ENCODE data around the gene UCK2. TPM values are rescaled to one million over a fixed set of nuclear protein-coding genes. Genes with fewer than 3 reads are reported as not detected.

The UCK2 gene
- total and polyA plus RNA-seq, 4 donors = 9.6 to 22.0 (median 14.1) TPM

GRCh38 chr1:165879946-165880345 is 52.5 kb downstream of the UCK2 start:
- peaks cover 0 to 9% (median 8%) of the 10 kb centered on the region in 5 donors for H3K4me1 ChIP-seq (ENCODE audit: control insufficient read depth in 5 of 5, insufficient read depth in 5 of 5, low read length in 5 of 5)

DNA sequence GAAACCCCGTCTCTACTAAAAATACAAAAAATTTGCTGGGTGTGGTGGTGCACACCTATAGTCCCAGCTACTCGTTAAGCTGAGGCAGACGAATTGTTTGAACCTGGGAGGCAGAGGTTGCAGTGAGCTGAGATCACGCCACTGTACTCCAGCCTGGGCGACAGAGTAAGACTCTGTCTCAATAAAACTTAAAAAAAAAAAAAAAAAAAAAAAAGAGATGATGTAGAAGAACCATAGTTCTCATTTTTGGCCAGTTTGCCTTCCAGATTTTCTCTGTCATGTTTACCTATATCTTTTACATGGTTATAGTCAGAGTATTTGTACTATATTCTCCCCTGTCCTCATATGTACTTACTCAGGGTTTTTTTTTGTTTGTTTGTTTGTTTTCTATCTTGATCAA is 53.6 kb downstream of the UCK2 start:
- H3K36me3 ChIP-seq (ENCODE audit: control insufficient read depth in 4 of 4, insufficient read depth in 4 of 4, low read length in 4 of 4) = no peaks in the 10 kb centered on the region
- TF ChIP-seq, protein P1, sequence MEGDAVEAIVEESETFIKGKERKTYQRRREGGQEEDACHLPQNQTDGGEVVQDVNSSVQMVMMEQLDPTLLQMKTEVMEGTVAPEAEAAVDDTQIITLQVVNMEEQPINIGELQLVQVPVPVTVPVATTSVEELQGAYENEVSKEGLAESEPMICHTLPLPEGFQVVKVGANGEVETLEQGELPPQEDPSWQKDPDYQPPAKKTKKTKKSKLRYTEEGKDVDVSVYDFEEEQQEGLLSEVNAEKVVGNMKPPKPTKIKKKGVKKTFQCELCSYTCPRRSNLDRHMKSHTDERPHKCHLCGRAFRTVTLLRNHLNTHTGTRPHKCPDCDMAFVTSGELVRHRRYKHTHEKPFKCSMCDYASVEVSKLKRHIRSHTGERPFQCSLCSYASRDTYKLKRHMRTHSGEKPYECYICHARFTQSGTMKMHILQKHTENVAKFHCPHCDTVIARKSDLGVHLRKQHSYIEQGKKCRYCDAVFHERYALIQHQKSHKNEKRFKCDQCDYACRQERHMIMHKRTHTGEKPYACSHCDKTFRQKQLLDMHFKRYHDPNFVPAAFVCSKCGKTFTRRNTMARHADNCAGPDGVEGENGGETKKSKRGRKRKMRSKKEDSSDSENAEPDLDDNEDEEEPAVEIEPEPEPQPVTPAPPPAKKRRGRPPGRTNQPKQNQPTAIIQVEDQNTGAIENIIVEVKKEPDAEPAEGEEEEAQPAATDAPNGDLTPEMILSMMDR (IDR thresholded peaks at IDR 0.05; ENCODE audit: control extremely low read depth, extremely low read depth) = no peak
- no peaks in the 10 kb centered on the region for H3K27me3 ChIP-seq (ENCODE audit: control insufficient read depth in 3 of 3, insufficient read depth in 3 of 3, low read length in 2 of 3)
- H3K27ac ChIP-seq (ENCODE audit: low read depth in 1 of 2, low read length in 1 of 2) = no peak overlapping the region
- H3K4me1 ChIP-seq (ENCODE audit: control insufficient read depth in 5 of 5, insufficient read depth in 5 of 5, low read length in 5 of 5) = peaks cover 0 to 14% (median 8%) of the 10 kb centered on the region in 5 donors
- H3K9ac ChIP-seq (ENCODE audit: insufficient read depth in 1 of 2, low read length in 2 of 2) = no peak overlapping the region
- DNase-seq = no peak
- H3K9me3 ChIP-seq (ENCODE audit: control insufficient read depth in 4 of 4, insufficient read depth in 3 of 4, low read length in 3 of 4) = peaks cover 0 to 5% (median 0%) of the 10 kb centered on the region in 4 donors
- no peak for ATAC-seq (ENCODE audit: insufficient read depth, low FRiP score)
- 91 to 93% methylated on average over 5 of the region's 5 CpGs for WGBS, 2 donors
- H3K4me3 ChIP-seq = no peak overlapping the region

More at GRCh38 chr1:165879946-165880345, 52.5 kb downstream of the UCK2 start:
- Histone ChIP-seq H3K36me3 (ENCODE audit: control insufficient read depth in 4 of 4, insufficient read depth in 4 of 4, low read length in 4 of 4) (no peaks in the 10 kb centered on the region), H3K9me3 (ENCODE audit: control insufficient read depth in 4 of 4, insufficient read depth in 3 of 4, low read length in 3 of 4) (peaks cover 0 to 5% (median 0%) of the 10 kb centered on the region in 4 donors), H3K27me3 (ENCODE audit: control insufficient read depth in 3 of 3, insufficient read depth in 3 of 3, low read length in 2 of 3) (no peaks in the 10 kb centered on the region), H3K9ac (ENCODE audit: insufficient read depth in 1 of 2, low read length in 2 of 2) (no peak overlapping the region), H3K27ac (ENCODE audit: low read depth in 1 of 2, low read length in 1 of 2) (no peak overlapping the region), H3K4me3 (no peak overlapping the region)
- WGBS, 2 donors = 83 to 91% methylated on average over 4 of the region's 4 CpGs
- TF ChIP-seq, protein P1 (IDR thresholded peaks at IDR 0.05; ENCODE audit: control extremely low read depth, extremely low read depth) = no peak
- DNase-seq (no peak), ATAC-seq (ENCODE audit: insufficient read depth, low FRiP score) (no peak)

- H3K36me3 ChIP-seq (ENCODE audit: control insufficient read depth in 4 of 4, insufficient read depth in 4 of 4, low read length in 4 of 4) = no peaks in the 10 kb centered on the region
- H3K9ac ChIP-seq (ENCODE audit: insufficient read depth in 1 of 2, low read length in 2 of 2) = no peak overlapping the region
- H3K4me3 ChIP-seq = no peak overlapping the region
- ATAC-seq (ENCODE audit: insufficient read depth, low FRiP score) (no peak), DNase-seq (no peak)
- no peaks in the 10 kb centered on the region for H3K27me3 ChIP-seq (ENCODE audit: control insufficient read depth in 3 of 3, insufficient read depth in 3 of 3, low read length in 2 of 3)
- peaks cover 0 to 14% (median 7%) of the 10 kb centered on the region in 5 donors for H3K4me1 ChIP-seq (ENCODE audit: control insufficient read depth in 5 of 5, insufficient read depth in 5 of 5, low read length in 5 of 5)
- TF ChIP-seq, protein P1 (IDR thresholded peaks at IDR 0.05; ENCODE audit: control extremely low read depth, extremely low read depth) = no peak
- no peak overlapping the region for H3K27ac ChIP-seq (ENCODE audit: low read depth in 1 of 2, low read length in 1 of 2)
- WGBS, 2 donors = 77 to 78% methylated on average over 3 of the region's 3 CpGs
- peaks cover 0 to 4% (median 0%) of the 10 kb centered on the region in 4 donors for H3K9me3 ChIP-seq (ENCODE audit: control insufficient read depth in 4 of 4, insufficient read depth in 3 of 4, low read length in 3 of 4)
Observed at GRCh38 chr1:165882168-165882837, 54.9 kb downstream of the UCK2 start.

Data from lung (tissue), 12 donors.